SK-N-SH (cell line): ENCODE results near the gene TRAT1.

Experiments used
- CTCF ChIP-seq: fragments of 200-600 bp; sonication (generic); IDR thresholded peaks from 2 replicates; pipeline ENCODE4 v1.6.1; 2017; ENCODE audit warnings: antibody characterized with exemption, mild to moderate bottlenecking, moderate library complexity
- EZH2phosphoT487 ChIP-seq: fragments of 200-600 bp; sonication (generic); IDR thresholded peaks from 2 replicates; pipeline ENCODE4 v1.6.1; 2017; ENCODE audit warnings: low read depth, mixed run types, mild to moderate bottlenecking, antibody characterized with exemption, moderate library complexity, borderline replicate concordance
- GABPA ChIP-seq: IDR thresholded peaks from 2 replicates; pipeline ENCODE4 v1.4.0; 2012; ENCODE audit warnings: low read depth, mild to moderate bottlenecking
- GATA2 ChIP-seq: sonication (generic); formaldehyde crosslinking; IDR thresholded peaks from 2 replicates; pipeline ENCODE4 v1.5.0; 2020; ENCODE audit warnings: mild to moderate bottlenecking, missing genetic modification reagents
- NFIC ChIP-seq: IDR thresholded peaks from 2 replicates; pipeline ENCODE4 v1.4.0; 2012; ENCODE audit warnings: borderline replicate concordance
- PBX3 ChIP-seq: IDR thresholded peaks from 2 replicates; pipeline ENCODE4; 2012
- POLR2AphosphoS5 ChIP-seq: IDR thresholded peaks from 2 replicates; pipeline ENCODE4 v1.6.1; 2012; ENCODE audit warnings: low read depth, low read length
- TAF1 ChIP-seq: IDR thresholded peaks from 2 replicates; pipeline ENCODE4 v1.6.1; 2012; ENCODE audit warnings: low read depth, mild to moderate bottlenecking, low read length, moderate library complexity, borderline replicate concordance
- TEAD4 ChIP-seq: IDR thresholded peaks from 2 replicates; pipeline ENCODE4 v1.4.0; 2012; ENCODE audit warnings: mild to moderate bottlenecking, borderline replicate concordance; ENCODE audit not compliant: insufficient read depth
- USF2 ChIP-seq: fragments of 150-350 bp; IDR thresholded peaks from 2 replicates; pipeline ENCODE4 v1.6.1; 2017; ENCODE audit warnings: antibody characterized with exemption, low read length, low read depth, borderline replicate concordance

- TF ChIP-seq GATA2 (no peak), CTCF (no peak), USF2 (no peak), PBX3 (no peak), POLR2AphosphoS5 (no peak), GABPA (no peak), EZH2phosphoT487 (no peak), TEAD4 (no peak), NFIC (no peak), TAF1 (no peak)
These were observed at the start of gene TRAT1 for GRCh38 chr3:108822123-108822897.
